ENCODE data around the gene HDAC9. TPM values are rescaled to one million over a fixed set of nuclear protein-coding genes. Genes with fewer than 3 reads are reported as not detected.

HDAC9 gene
- total and polyA plus RNA-seq, 7 donors: 0.38 to 34.2 (median 16.8) TPM

DNA sequence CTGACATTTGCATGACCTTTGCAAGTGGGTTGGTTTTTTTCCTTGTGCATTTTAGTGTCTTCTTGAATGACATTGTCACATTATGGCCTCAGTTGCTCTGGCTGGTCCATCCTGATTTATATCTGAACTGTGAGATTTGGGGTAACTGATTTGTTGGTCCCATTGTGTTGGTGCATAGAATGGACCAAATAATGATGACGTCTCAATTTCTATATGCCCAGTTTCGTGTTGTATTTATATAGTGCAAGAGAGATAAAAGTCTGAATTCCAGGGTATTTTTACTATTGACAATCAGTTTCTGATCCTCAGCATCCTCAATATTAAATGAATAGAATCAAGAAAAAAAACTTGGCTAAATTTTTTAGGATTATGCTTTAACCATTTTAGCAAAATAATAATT is 281.8 kb downstream of the HDAC9 start:
- 86 to 97% (median 96%) methylated on average over 2 of the region's 2 CpGs for WGBS, 3 donors
- Histone ChIP-seq H3K36me3 (ENCODE audit: insufficient read depth in 1 of 2, low read depth in 1 of 2) (no peaks in the 10 kb centered on the region), H3K4me3 (no peak overlapping the region), H3K27ac (no peak overlapping the region), H3K4me1 (no peaks in the 10 kb centered on the region), H3K27me3 (ENCODE audit: insufficient read depth in 3 of 3, low read length in 2 of 3) (no peaks in the 10 kb centered on the region), H3K9me3 (no peaks in the 10 kb centered on the region)
- TF ChIP-seq, protein P1, sequence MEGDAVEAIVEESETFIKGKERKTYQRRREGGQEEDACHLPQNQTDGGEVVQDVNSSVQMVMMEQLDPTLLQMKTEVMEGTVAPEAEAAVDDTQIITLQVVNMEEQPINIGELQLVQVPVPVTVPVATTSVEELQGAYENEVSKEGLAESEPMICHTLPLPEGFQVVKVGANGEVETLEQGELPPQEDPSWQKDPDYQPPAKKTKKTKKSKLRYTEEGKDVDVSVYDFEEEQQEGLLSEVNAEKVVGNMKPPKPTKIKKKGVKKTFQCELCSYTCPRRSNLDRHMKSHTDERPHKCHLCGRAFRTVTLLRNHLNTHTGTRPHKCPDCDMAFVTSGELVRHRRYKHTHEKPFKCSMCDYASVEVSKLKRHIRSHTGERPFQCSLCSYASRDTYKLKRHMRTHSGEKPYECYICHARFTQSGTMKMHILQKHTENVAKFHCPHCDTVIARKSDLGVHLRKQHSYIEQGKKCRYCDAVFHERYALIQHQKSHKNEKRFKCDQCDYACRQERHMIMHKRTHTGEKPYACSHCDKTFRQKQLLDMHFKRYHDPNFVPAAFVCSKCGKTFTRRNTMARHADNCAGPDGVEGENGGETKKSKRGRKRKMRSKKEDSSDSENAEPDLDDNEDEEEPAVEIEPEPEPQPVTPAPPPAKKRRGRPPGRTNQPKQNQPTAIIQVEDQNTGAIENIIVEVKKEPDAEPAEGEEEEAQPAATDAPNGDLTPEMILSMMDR (IDR thresholded peaks at IDR 0.05): no peak
- intact Hi-C loops (cut with DNase I): no loop called here
- DNase-seq (no peak), ATAC-seq (no peak)

- TF ChIP-seq, protein P1 (IDR thresholded peaks at IDR 0.05): no peak
- no peaks in the 10 kb centered on the region for H3K4me1 ChIP-seq
- DNase-seq: no peak
- ATAC-seq: no peak
- 43 to 55% (median 51%) methylated on average over 3 of the region's 3 CpGs for WGBS, 3 donors
- H3K4me3 ChIP-seq: no peak overlapping the region
- H3K36me3 ChIP-seq (ENCODE audit: insufficient read depth in 1 of 2, low read depth in 1 of 2): no peaks in the 10 kb centered on the region
- no peaks in the 10 kb centered on the region for H3K27me3 ChIP-seq (ENCODE audit: insufficient read depth in 3 of 3, low read length in 2 of 3)
- intact Hi-C loops (cut with DNase I): no loop called here
- no peak overlapping the region for H3K27ac ChIP-seq
- no peaks in the 10 kb centered on the region for H3K9me3 ChIP-seq
Measured at GRCh38 chr7:18778594-18778993, 283.0 kb downstream of the HDAC9 start.

DNA sequence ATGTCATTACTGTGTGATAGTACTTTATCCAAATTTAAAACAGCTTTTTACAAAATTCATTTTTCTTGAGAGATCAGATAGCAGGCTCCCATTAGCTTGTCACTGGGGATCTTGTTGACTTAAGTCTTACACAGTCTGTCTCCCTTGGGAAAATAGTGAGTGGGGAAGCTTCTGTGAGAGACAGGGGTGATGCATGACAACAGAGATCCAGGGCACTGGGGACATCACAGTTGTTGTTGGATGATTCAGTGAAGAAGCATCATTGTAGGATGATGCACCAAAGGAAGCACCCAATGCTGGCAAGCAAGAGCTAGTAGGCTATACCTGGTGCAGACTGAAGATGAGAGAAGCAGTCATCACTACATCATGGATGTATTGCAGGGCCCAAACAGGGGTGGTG is 284.7 kb downstream of the HDAC9 start:
- TF ChIP-seq, protein P1 (IDR thresholded peaks at IDR 0.05): no peak
- intact Hi-C loops (cut with DNase I): no loop called here
- H3K4me1 ChIP-seq: no peaks in the 10 kb centered on the region
- no peaks in the 10 kb centered on the region for H3K27me3 ChIP-seq (ENCODE audit: insufficient read depth in 3 of 3, low read length in 2 of 3)
- no peak overlapping the region for H3K27ac ChIP-seq
- DNase-seq: no peak
- H3K9me3 ChIP-seq: no peaks in the 10 kb centered on the region
- no peaks in the 10 kb centered on the region for H3K36me3 ChIP-seq (ENCODE audit: insufficient read depth in 1 of 2, low read depth in 1 of 2)
- no peak for ATAC-seq
- H3K4me3 ChIP-seq: no peak overlapping the region

DNA sequence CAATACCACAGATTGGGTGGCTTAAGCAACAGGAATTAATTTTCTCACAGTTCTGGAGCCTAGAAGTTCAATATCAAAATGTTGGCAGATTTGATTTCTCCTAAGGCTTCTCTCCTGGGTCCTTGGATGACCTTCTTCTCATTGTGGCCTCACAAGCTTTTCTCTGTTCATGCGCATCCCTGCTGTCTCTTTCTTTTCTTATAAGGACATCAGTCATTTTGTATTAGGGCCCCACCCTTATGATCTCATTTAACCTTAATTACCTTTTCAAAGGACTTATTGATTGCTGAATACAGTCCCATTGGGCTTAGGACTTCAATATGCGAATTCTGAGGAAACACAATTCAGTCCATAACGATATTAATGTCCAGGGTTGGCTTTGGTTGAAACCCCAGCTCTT is 285.4 kb downstream of the HDAC9 start:
- DNase-seq (no peak), ATAC-seq (no peak)
- Histone ChIP-seq H3K36me3 (ENCODE audit: insufficient read depth in 1 of 2, low read depth in 1 of 2) (no peaks in the 10 kb centered on the region), H3K9me3 (no peaks in the 10 kb centered on the region), H3K4me1 (no peaks in the 10 kb centered on the region), H3K4me3 (no peak overlapping the region), H3K27ac (no peak overlapping the region), H3K27me3 (ENCODE audit: insufficient read depth in 3 of 3, low read length in 2 of 3) (no peaks in the 10 kb centered on the region)
- TF ChIP-seq, protein P1 (IDR thresholded peaks at IDR 0.05): no peak
- 88 to 91% (median 90%) methylated on average over 3 of the region's 3 CpGs for WGBS, 3 donors
- intact Hi-C loops (cut with DNase I): no loop called here

- Histone ChIP-seq H3K4me3 (no peak overlapping the region), H3K9me3 (no peaks in the 10 kb centered on the region), H3K4me1 (no peaks in the 10 kb centered on the region), H3K27ac (no peak overlapping the region), H3K27me3 (ENCODE audit: insufficient read depth in 3 of 3, low read length in 2 of 3) (no peaks in the 10 kb centered on the region), H3K36me3 (ENCODE audit: insufficient read depth in 1 of 2, low read depth in 1 of 2) (no peaks in the 10 kb centered on the region)
- no peak for DNase-seq
- WGBS, 3 donors: 88 to 90% (median 90%) methylated on average over 5 of the region's 5 CpGs
- TF ChIP-seq, protein P1 (IDR thresholded peaks at IDR 0.05): no peak
- intact Hi-C loops (cut with DNase I): no loop called here
- ATAC-seq: no peak
Measured at GRCh38 chr7:18786196-18786727, 290.7 kb downstream of the HDAC9 start.
